Mucosa of stomach (tissue), 1 donor: ENCODE results near the gene PCDHB3.
A peak's percentile ranks its signal among the peaks of the same experiment; 100 is the strongest.
"Not testable (repeated sequence)": the region's sequence is repeated elsewhere in the genome, so short reads cannot be mapped to it uniquely, and the experiment has no call there.

Experiments used
- H3K27me3 ChIP-seq: one replicate; pipeline ENCODE4 v1.7.0; 2013; ENCODE audit warnings: mild to moderate bottlenecking, low read length; ENCODE audit not compliant: control insufficient read depth, insufficient read depth
- H3K36me3 ChIP-seq: one replicate; pipeline ENCODE4 v1.7.0; 2013; ENCODE audit warnings: low read length; ENCODE audit not compliant: control insufficient read depth, insufficient read depth
- H3K4me1 ChIP-seq: one replicate; pipeline ENCODE4 v1.7.0; 2013; ENCODE audit warnings: mild to moderate bottlenecking, low read length; ENCODE audit not compliant: control insufficient read depth, insufficient read depth
- H3K4me3 ChIP-seq: one replicate; pipeline ENCODE4 v1.7.0; 2013; ENCODE audit warnings: low read length
- H3K9ac ChIP-seq: one replicate; pipeline ENCODE4 v1.7.0; 2013; ENCODE audit warnings: mild to moderate bottlenecking, low read length, moderate library complexity
- H3K9me3 ChIP-seq: one replicate; pipeline ENCODE4 v1.7.0; 2013; ENCODE audit warnings: mild to moderate bottlenecking, low read length, moderate library complexity; ENCODE audit not compliant: control insufficient read depth
- donor health status: Pancreatic carcinoma.

Gene PCDHB3

DNA sequence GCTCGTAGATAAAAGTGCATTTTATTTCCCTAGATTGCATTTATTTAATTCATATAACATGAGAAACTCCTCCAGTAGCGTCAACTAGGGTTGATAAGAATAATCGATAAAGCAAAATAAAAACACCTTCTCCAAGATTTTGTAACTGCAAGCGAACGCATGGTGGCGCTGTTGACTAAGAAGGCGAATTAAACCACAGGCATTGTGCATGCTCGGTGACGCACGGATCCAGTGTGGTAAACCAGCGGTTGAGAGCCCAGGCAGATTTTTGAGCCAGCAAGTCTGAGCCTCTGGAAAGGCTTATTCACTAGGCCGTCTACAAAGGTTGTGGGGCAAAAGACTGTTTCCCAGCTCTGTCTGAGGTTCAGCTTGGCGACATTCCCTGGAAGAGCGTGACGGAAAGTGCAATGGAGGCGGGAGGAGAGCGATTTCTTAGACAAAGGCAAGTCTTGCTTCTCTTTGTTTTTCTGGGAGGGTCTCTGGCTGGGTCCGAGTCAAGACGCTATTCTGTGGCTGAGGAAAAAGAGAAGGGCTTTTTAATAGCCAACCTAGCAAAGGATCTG lies at the start of gene PCDHB3:
TSS of gene PCDHB3 (plus strand) at position 231 of the 563 bp plus-strand sequence. CDS start at position 408, 177 bp downstream.
- Histone ChIP-seq H3K27me3 (no peaks in the 10 kb centered on the region), H3K9me3 (no peaks in the 10 kb centered on the region), H3K4me1 (no peaks in the 10 kb centered on the region), H3K36me3 (no peaks in the 10 kb centered on the region), H3K4me3 (no peak within 1 kb of the TSS), H3K9ac (no peak within 1 kb of the TSS)

- H3K27me3 ChIP-seq, result no peaks in the 10 kb centered on the region
- no peaks in the 10 kb centered on the region for H3K4me1 ChIP-seq
- no peak within 1 kb of the TSS for H3K9ac ChIP-seq
- H3K9me3 ChIP-seq, result no peaks in the 10 kb centered on the region
- no peaks in the 10 kb centered on the region for H3K36me3 ChIP-seq
- peak within 1 kb of the TSS; percentile 10 for H3K4me3 ChIP-seq
Measured at GRCh38 chr5:141050622-141051520, 49.4 kb upstream of the PCDHB3 start, which contains the start of gene PCDHB1. PCDHB1 (plus strand) TSS chr5:141051374; CDS start chr5:141051471, 97 bp downstream.

DNA sequence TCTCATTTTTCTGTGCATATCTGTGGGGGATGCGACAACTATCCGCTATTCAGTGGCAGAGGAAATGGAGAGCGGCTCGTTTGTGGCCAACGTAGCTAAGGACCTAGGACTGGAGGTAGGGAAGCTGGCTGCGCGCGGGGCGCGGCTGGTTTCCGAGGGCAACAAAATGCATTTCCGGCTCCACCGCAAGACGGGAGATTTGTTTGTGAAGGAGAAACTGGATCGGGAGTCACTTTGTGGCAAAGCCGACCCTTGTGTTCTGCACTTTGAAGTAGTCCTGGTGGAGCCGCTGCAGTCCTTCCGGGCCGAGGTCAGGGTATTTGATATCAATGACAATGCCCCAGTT lies 48.8 kb upstream of the PCDHB3 start:
- Histone ChIP-seq H3K4me3 (peak overlapping the region; percentile 10), H3K9me3 (no peaks in the 10 kb centered on the region), H3K27me3 (no peaks in the 10 kb centered on the region), H3K36me3 (no peaks in the 10 kb centered on the region), H3K9ac (no peak overlapping the region), H3K4me1 (no peaks in the 10 kb centered on the region)

- H3K36me3 ChIP-seq, result no peaks in the 10 kb centered on the region
- H3K4me1 ChIP-seq, result no peaks in the 10 kb centered on the region
- no peaks in the 10 kb centered on the region for H3K9me3 ChIP-seq
- H3K27me3 ChIP-seq, result no peaks in the 10 kb centered on the region
- no peak overlapping the region for H3K4me3 ChIP-seq
- no peak overlapping the region for H3K9ac ChIP-seq
Measured at GRCh38 chr5:141077826-141078225, 22.4 kb upstream of the PCDHB3 start.

DNA sequence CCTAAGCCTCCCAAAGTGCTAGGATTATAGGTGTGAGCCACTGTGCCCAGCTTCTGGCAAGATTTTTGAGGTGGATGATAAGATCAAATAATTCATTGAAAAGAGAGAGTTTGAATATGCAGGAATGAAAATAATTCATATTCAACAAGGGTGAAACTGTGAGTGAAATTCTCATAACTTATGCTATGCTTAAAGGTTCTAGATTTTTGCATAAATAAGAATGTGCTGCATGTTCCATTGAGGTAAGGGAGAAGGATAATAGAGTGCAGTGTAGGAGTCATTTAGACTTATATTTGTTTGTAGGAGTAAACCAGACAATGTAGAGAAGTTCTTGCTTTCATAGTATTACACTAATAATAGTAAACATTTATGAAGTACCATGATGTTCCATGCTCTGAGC lies 18.0 kb upstream of the PCDHB3 start:
- Histone ChIP-seq H3K4me1 (no peaks in the 10 kb centered on the region), H3K4me3 (no peak overlapping the region), H3K27me3 (no peaks in the 10 kb centered on the region), H3K9ac (no peak overlapping the region), H3K36me3 (no peaks in the 10 kb centered on the region), H3K9me3 (no peaks in the 10 kb centered on the region)

DNA sequence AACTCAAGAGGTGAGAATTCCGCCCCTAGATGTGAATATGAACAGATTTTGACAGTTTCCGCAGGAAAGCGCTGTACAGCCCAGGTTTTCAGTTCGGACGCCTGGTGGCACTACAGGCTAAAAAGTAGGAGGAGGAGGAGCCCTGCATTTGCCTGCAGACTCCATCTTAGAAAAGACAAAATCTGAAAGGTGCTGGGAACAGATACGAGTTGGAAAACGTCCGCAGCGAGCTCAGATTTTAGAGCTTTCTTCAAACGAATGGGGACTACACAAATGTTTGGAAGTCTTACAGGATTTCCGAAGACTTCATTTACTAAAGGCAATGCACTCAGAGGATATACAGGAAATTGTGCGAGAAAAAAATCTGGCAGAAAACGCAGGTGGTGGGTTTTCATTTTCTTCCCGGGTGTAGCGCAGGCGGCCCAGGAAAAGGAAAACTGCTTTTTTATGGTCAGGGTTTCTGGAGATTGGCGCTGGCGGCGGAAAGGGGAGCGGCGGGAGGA lies 15.7 kb upstream of the PCDHB3 start:
- no peaks in the 10 kb centered on the region for H3K36me3 ChIP-seq
- peak overlapping the region; percentile 26 for H3K4me3 ChIP-seq
- no peak overlapping the region for H3K9ac ChIP-seq
- H3K9me3 ChIP-seq, result no peaks in the 10 kb centered on the region
- H3K4me1 ChIP-seq, result no peaks in the 10 kb centered on the region
- no peaks in the 10 kb centered on the region for H3K27me3 ChIP-seq

GRCh38 chr5:141094481-141095262 lies 5.6 kb upstream of the PCDHB3 start, which contains the start of gene PCDHB2:
PCDHB2 (plus strand) TSS chr5:141094615; CDS start chr5:141094791, 176 bp downstream.
- H3K9me3 ChIP-seq, result peaks cover 5% of the 10 kb centered on the region
- H3K4me1 ChIP-seq, result no peaks in the 10 kb centered on the region
- H3K27me3 ChIP-seq, result no peaks in the 10 kb centered on the region
- H3K4me3 ChIP-seq, result no peak within 1 kb of the TSS
- no peaks in the 10 kb centered on the region for H3K36me3 ChIP-seq
- H3K9ac ChIP-seq, result no peak within 1 kb of the TSS

DNA sequence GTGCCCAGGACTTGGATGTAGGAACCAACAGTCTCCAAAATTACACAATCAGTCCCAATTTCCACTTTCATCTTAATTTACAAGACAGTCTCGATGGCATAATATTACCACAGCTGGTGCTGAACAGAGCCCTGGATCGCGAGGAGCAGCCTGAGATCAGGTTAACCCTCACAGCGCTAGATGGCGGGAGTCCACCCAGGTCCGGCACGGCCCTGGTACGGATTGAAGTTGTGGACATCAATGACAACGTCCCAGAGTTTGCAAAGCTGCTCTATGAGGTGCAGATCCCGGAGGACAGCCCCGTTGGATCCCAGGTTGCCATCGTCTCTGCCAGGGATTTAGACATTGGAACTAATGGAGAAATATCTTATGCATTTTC lies 5.0 kb upstream of the PCDHB3 start:
- H3K9me3 ChIP-seq, result peaks cover 5% of the 10 kb centered on the region
- H3K4me3 ChIP-seq, result no peak overlapping the region

DNA sequence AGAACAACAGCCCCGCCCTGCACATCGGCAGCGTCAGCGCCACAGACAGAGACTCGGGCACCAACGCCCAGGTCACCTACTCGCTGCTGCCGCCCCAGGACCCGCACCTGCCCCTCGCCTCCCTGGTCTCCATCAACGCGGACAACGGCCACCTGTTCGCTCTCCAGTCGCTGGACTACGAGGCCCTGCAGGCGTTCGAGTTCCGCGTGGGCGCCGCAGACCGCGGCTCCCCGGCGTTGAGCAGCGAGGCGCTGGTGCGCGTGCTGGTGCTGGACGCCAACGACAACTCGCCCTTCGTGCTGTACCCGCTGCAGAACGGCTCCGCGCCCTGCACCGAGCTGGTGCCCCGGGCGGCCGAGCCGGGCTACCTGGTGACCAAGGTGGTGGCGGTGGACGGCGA lies 4.1 kb upstream of the PCDHB3 start:
- H3K9ac ChIP-seq, H3K9me3 ChIP-seq, H3K4me1 ChIP-seq, H3K4me3 ChIP-seq, H3K27me3 ChIP-seq, H3K36me3 ChIP-seq: not testable (repeated sequence)

More for the DNA sequence above, 5.0 kb upstream of the PCDHB3 start:
- no peak overlapping the region for H3K9ac ChIP-seq
- no peaks in the 10 kb centered on the region for H3K4me1 ChIP-seq
- no peaks in the 10 kb centered on the region for H3K36me3 ChIP-seq
- H3K27me3 ChIP-seq, result no peaks in the 10 kb centered on the region

- H3K27me3 ChIP-seq, H3K4me3 ChIP-seq, H3K9me3 ChIP-seq, H3K4me1 ChIP-seq, H3K9ac ChIP-seq, H3K36me3 ChIP-seq: not testable (repeated sequence)
Measured at GRCh38 chr5:141096586-141096985, 3.7 kb upstream of the PCDHB3 start.

- Histone ChIP-seq H3K9ac (no peak overlapping the region), H3K4me3 (no peak overlapping the region), H3K27me3 (no peaks in the 10 kb centered on the region), H3K36me3 (no peaks in the 10 kb centered on the region), H3K9me3 (no peaks in the 10 kb centered on the region), H3K4me1 (no peaks in the 10 kb centered on the region)
Measured at GRCh38 chr5:141101059-141101458, 786 bp downstream of the PCDHB3 start.

GRCh38 chr5:141102070-141102469 lies 1.8 kb downstream of the PCDHB3 start:
- not testable (repeated sequence) for H3K27me3 ChIP-seq, H3K36me3 ChIP-seq, H3K9me3 ChIP-seq, H3K4me1 ChIP-seq, H3K9ac ChIP-seq, H3K4me3 ChIP-seq
